ENCODE measurements around the gene SMIM44.

Gene SMIM44

GRCh38 chr19:3480383-3481091 lies 2.7 kb downstream of the SMIM44 start, which contains the start of gene SMIM24:
Gene SMIM24 (minus strand): TSS chr19:3480525. CDS start chr19:3480463, 62 bp downstream.
- DNase-seq (ENCODE audit: low spot score) = no peak
- in situ Hi-C loops (cut with MboI; ENCODE audit: low sequenced_read_pairs, unreplicated experiment) = loop anchor here (10.0 kb wide), 1 partner anchor 176 kb away; no protein-coding TSS in a partner anchor
- no peak for TF ChIP-seq CTCF (IDR thresholded peaks at IDR 0.05; ENCODE audit: borderline replicate concordance, control extremely low read depth, extremely low read depth, insufficient read depth, missing control alignments)

GRCh38 chr19:3479834-3480215 lies 3.4 kb downstream of the SMIM44 start:
- in situ Hi-C loops (cut with MboI; ENCODE audit: low sequenced_read_pairs, unreplicated experiment) = loop anchor here (10.0 kb wide), 2 partner anchors 155 to 175 kb away; no protein-coding TSS in a partner anchor
- DNase-seq (ENCODE audit: low spot score) = no peak

GRCh38 chr19:3479177-3479833 lies 3.9 kb downstream of the SMIM44 start:
- peak; percentile 83 for DNase-seq (ENCODE audit: low spot score)
- in situ Hi-C loops (cut with MboI; ENCODE audit: low sequenced_read_pairs, unreplicated experiment) = loop anchor here (10.0 kb wide), 1 partner anchor 155 kb away; no protein-coding TSS in a partner anchor
- TF ChIP-seq CTCF (IDR thresholded peaks at IDR 0.05; ENCODE audit: borderline replicate concordance, control extremely low read depth, extremely low read depth, insufficient read depth, missing control alignments) = no peak

More at GRCh38 chr19:3479834-3480215, 3.4 kb downstream of the SMIM44 start:
- no peak for TF ChIP-seq CTCF (IDR thresholded peaks at IDR 0.05; ENCODE audit: borderline replicate concordance, control extremely low read depth, extremely low read depth, insufficient read depth, missing control alignments)

DNA sequence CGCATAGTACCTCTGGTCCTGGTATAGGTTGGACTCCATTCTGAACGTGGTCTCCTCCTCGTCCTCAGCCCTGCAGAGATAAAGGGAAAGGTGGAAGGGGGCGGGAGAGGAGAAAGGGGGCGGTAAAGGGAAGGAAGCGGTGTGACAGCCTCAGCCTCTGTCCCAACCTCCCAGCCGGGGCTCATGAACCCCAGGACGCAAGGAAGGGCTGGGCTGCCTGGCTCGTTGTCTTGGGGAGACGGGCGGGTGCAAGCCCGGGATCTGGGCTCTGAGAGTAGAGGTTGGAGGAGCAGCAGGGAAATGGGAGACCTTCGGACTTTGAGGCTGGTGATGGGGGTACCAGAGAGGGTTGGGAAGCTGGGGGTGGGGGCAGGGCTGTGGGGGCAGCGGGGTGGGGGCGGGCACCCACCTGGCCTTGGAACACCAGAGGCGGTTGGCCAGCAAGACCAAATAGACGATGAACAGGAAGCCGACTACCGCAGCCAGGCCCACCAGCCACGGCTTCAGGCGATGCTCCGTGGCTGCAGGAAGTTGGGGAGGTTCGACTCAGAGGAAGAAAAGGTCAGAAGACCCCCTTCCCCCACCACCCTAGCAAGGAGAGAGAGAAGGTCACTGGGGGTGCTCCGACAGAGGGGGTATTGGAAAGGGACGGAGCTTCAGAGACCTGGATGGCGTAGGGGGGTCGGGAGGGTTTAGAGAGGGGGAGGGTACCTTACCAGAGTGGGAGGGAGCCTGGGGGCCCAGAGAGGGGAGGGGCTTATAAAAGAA lies 4.6 kb downstream of the SMIM44 start:
- TF ChIP-seq CTCF (IDR thresholded peaks at IDR 0.05; ENCODE audit: borderline replicate concordance, control extremely low read depth, extremely low read depth, insufficient read depth, missing control alignments) = no peak
- DNase-seq (ENCODE audit: low spot score) = no peak
- in situ Hi-C loops (cut with MboI; ENCODE audit: low sequenced_read_pairs, unreplicated experiment) = loop anchor here (10.0 kb wide), 1 partner anchor 154 kb away; no protein-coding TSS in a partner anchor

DNA sequence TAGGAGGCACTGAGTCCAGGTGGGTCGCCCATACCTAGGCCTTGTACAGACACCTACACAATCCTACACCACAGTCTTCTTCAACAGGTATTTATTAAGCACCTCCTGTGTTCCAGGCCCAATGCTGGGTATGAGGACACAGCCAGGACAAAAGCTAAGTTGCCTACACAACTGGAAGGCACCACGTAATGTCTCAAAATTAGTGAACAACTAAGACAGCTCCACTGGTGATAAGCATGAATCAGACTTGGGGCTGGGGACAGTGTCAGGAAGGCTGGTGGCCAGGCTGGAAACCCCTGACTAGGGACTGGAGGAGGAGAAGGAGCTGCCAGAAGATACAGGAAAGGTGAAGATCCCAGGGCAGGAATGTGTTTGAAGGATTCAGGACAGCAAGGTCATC lies 5.3 kb downstream of the SMIM44 start:
- in situ Hi-C loops (cut with MboI; ENCODE audit: low sequenced_read_pairs, unreplicated experiment) = loop anchor here (10.0 kb wide), 1 partner anchor 153 kb away; no protein-coding TSS in a partner anchor
- no peak for TF ChIP-seq CTCF (IDR thresholded peaks at IDR 0.05; ENCODE audit: borderline replicate concordance, control extremely low read depth, extremely low read depth, insufficient read depth, missing control alignments)
- no peak for DNase-seq (ENCODE audit: low spot score)

DNA sequence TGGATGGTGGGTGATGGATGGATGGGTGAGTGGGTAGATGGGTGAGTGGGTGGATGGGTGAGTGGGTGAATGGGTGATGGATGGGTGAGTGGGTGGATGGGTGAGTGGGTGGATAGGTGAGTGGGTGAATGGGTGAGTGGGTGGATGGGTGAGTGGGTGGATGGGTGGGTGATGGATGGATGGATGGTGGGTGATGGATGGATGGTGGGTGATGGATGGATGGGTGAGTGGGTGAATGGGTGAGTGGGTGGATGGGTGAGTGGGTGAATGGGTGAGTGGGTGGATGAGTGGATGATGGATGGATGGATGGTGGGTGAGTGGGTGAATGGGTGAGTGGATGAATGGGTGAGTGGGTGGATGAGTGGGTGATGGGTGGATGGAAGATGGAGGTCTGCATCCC lies 5.7 kb downstream of the SMIM44 start:
- TF ChIP-seq CTCF (IDR thresholded peaks at IDR 0.05; ENCODE audit: borderline replicate concordance, control extremely low read depth, extremely low read depth, insufficient read depth, missing control alignments) = no peak
- DNase-seq (ENCODE audit: low spot score) = no peak
- in situ Hi-C loops (cut with MboI; ENCODE audit: low sequenced_read_pairs, unreplicated experiment) = loop anchor here (10.0 kb wide), 1 partner anchor 153 kb away; no protein-coding TSS in a partner anchor

Data from GM13976 (cell line).